GM12865 (cell line): ENCODE data around the gene TMEM11.

Experiments
- DNase-seq: peaks from one replicate; pipeline ENCODE4 v3.0.0; 2010; ENCODE audit warnings: low read depth
- H3K4me3 ChIP-seq: 2 replicates; pipeline ENCODE4 v1.5.1; 2011; ENCODE audit warnings: mild to moderate bottlenecking, low read depth, low read length, control low read depth
- TF ChIP-seq, protein P1 (sequence below): IDR thresholded peaks from 2 replicates; pipeline ENCODE4 v1.5.1; 2011; ENCODE audit warnings: low read length, control low read depth, low read depth, inconsistent platforms; ENCODE audit not compliant: insufficient read depth; ENCODE audit errors: missing control alignments

The TMEM11 gene

DNA sequence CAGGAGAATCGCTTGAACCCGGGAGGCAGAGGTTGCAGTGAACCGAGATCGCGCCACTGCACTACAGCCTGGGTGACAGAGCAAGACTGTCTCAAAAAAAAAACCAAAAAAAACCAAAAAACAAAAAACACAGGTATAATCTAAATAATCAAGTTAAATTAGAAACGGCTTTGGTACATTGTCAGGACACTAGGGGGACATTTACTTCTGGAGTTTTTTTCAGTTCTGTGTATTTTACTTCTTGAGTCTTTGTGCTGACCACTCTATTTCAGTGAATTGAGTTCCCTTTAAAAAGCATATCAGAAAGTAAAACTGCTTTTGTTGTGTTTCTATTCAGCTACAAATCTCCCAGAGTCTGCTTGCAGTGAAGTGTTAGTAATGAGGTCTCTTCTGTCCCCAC lies 50.9 kb downstream of the TMEM11 start:
- DNase-seq, result no peak
- TF ChIP-seq, protein P1, sequence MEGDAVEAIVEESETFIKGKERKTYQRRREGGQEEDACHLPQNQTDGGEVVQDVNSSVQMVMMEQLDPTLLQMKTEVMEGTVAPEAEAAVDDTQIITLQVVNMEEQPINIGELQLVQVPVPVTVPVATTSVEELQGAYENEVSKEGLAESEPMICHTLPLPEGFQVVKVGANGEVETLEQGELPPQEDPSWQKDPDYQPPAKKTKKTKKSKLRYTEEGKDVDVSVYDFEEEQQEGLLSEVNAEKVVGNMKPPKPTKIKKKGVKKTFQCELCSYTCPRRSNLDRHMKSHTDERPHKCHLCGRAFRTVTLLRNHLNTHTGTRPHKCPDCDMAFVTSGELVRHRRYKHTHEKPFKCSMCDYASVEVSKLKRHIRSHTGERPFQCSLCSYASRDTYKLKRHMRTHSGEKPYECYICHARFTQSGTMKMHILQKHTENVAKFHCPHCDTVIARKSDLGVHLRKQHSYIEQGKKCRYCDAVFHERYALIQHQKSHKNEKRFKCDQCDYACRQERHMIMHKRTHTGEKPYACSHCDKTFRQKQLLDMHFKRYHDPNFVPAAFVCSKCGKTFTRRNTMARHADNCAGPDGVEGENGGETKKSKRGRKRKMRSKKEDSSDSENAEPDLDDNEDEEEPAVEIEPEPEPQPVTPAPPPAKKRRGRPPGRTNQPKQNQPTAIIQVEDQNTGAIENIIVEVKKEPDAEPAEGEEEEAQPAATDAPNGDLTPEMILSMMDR, result no peak
- no peak overlapping the region for H3K4me3 ChIP-seq

DNA sequence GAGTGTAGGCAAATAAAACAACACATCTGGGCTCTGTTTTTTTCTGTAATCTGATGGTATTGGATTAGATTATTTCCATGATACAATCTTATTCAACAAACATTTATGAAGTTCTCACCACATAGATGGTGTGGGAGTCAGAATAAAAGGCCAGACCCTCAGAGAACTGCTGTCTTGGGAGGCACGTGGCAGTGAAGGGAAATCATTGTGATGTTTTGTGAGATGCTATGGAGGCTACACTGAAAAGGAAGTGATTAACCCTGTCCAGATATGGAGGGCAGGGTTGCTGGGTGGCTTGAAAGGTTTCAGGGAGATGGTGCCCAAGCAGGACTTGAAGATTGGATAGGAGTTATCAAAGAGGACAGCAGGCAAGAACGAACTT lies 51.6 kb downstream of the TMEM11 start:
- TF ChIP-seq, protein P1, result no peak
- no peak overlapping the region for H3K4me3 ChIP-seq
- DNase-seq, result no peak

DNA sequence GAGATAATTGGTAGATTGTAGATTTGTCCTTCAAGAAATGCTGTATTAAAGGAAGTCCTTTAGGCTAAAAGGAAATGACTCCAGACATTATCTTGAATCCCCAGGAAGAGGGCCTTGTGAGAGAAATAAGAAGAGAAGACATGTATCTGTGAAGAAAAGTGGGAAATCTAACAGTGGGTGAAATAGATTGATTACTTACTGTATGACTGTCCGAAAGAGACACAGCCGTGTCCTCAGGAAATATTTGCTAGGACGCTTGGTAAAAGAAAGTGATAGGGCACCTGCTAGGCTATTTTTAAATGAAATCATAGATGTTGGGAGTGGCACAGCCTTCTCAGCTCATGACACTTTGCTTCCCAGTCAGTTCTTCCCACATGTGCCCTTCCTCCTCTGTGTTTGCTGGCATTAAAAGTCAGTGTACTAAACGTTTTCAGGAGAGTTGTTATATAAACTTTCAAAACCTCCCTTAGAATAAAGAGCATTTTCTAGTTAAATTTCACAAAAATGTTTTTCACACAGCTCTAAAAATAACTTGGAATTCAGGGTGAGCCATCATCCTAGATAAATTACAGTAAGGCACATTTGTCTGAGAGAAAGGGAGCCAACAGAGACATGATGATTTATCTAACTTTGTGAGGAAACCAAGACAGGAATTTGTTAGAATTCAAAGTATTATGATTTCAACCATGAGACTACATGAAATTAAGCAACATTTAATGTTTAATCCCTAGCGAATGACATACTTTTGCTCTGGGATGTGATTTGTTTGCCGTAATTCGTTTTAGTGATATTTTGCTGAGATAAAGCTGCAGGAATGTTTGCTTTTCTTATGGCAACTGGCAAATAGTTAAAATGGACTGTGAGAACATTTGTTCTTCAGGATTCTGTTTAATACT lies 52.2 kb downstream of the TMEM11 start:
- no peak for DNase-seq
- no peak overlapping the region for H3K4me3 ChIP-seq
- TF ChIP-seq, protein P1, result no peak

DNA sequence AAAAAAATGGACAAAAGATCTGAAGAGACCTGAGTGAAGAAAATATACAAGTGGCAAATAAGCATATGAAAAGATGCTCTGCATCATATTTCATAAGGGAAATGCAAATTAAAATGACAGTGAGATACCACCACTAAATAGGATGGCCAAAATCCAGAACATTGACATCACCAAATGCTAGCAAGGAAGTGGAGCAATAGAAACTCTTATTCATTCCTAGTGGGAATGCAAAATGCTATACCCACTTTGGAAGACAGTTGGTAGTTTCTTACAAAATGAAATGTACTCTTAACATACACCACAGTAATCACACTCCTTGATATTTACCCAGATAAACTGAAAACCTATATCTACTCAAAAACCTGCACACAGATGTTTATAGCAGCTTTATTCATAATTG lies 53.6 kb downstream of the TMEM11 start:
- no peak for DNase-seq
- TF ChIP-seq, protein P1, result no peak
- no peak overlapping the region for H3K4me3 ChIP-seq

DNA sequence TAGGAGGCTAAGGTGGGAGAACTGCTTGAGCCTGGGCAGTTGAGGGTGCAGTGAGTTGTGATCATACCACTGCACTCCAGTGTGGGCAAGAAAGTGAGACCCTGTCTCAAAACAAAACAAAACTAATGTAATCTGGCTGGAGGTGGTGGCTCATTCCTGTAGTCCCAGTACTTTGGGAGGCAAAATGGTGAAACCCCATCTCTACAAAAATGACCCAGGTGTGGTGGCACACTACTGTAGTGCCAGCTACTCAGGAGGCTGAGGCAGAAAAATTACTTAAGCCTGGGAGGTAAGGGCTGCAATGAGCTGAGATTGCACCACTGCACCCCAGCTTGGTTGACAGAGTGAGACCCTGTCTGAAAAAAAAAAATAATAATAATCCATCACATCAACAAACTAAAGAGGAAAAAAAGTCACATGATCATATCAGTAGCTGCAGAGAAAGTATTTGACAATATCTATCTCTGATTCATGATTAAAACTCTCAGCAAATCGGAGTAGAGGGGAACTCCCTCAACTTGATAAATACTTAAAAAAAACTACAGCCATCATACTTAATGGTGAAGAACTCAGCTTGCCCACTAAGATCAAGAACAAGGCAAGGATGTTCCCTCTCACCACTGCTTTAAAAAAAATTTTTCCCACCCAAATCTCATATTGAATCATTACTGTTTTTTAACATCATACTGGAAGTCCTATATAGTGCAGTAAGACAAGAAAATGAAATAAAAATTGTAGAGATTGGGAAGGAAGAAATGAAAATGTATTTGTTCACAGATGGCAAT lies 56.2 kb downstream of the TMEM11 start:
- DNase-seq, result no peak
- no peak overlapping the region for H3K4me3 ChIP-seq
- TF ChIP-seq, protein P1, result no peak

DNA sequence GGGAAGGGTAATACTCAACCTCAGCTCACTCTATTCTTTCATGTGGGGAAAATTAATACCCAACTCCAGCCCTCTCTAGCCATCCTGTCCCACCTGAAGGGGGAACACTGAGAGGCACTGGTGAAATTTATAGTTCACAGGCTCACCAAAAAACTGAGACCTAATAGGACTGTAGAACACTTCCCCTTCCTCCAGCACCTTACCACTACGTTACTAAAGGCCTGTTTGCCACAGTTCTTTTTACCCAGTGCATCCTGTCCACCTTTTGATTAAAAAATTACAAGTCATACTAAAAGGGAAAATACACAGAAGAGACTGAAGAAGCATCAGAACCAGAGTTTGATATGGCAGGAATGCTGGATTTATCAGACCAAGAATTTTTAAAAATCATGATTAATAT lies 61.2 kb downstream of the TMEM11 start:
- no peak for DNase-seq
- TF ChIP-seq, protein P1, result no peak
- no peak overlapping the region for H3K4me3 ChIP-seq
